Sigmoid colon (tissue), 7 donors: ENCODE results near the gene HNRNPA3. TPM values are rescaled to one million over a fixed set of nuclear protein-coding genes. Genes with fewer than 3 reads are reported as not detected.
"Not testable (repeated sequence)": the region's sequence is repeated elsewhere in the genome, so short reads cannot be mapped to it uniquely, and the experiment has no call there.

Source experiments
- DNase-seq: peaks from one replicate; pipeline ENCODE4 v3.0.0-alpha.2; 2019
- H3K27ac ChIP-seq, 4 donors: fragments of 200-600 bp; sonication (generic); one replicate each; pipeline ENCODE4 v1.5.1; 2016 to 2019; ENCODE audit warnings: mild to moderate bottlenecking in 1 of 4
- H3K27me3 ChIP-seq, 3 donors: fragments of 200-600 bp; sonication (generic); one replicate each; pipeline ENCODE4 v1.5.1; 2019; ENCODE audit warnings: mild to moderate bottlenecking in 1 of 3
- H3K36me3 ChIP-seq, 4 donors: fragments of 200-600 bp; sonication (generic); one replicate each; pipeline ENCODE4 v1.5.1; 2016 to 2019
- H3K4me1 ChIP-seq, 4 donors: fragments of 200-600 bp; sonication (generic); one replicate each; pipeline ENCODE4 v1.5.1; 2017 to 2019
- H3K4me3 ChIP-seq, 4 donors: fragments of 200-600 bp; sonication (generic); one replicate each; pipeline ENCODE4 v1.5.1; 2017 to 2019; ENCODE audit warnings: mild to moderate bottlenecking in 2 of 4, moderate library complexity in 1 of 4
- H3K9me3 ChIP-seq, 4 donors: fragments of 200-600 bp in 3 of 4; sonication (generic) in 3 of 4; one replicate each; pipeline versions ENCODE4 v1.5.1 to v1.6.1; 2013 to 2019
- EP300 ChIP-seq, 4 donors: sonication (generic); formaldehyde crosslinking; IDR thresholded peaks; one replicate each; pipeline ENCODE4 v1.6.1; 2017; ENCODE audit warnings: antibody characterized with exemption in 4 of 4
- POLR2A ChIP-seq, 2 donors: fragments of 450-650 bp; IDR thresholded peaks; one replicate each; pipeline ENCODE4 v1.6.1; 2016; ENCODE audit warnings: antibody characterized with exemption in 2 of 2, mild to moderate bottlenecking in 2 of 2, moderate library complexity in 2 of 2
- POLR2AphosphoS5 ChIP-seq, 4 donors: sonication (generic); formaldehyde crosslinking; IDR thresholded peaks; one replicate each; pipeline ENCODE4 v1.6.1; 2017; ENCODE audit warnings: antibody characterized with exemption in 4 of 4
- WGBS, 2 donors: extraction: QIAGEN DNeasy Blood & Tissue Kit; methylation state at CpG; one replicate each; pipeline ENCODE4 v1.1.7; 2013; 5-methylcytosine and 5-hydroxymethylcytosine counted together
- intact Hi-C: fragments of 100-400 bp; cut with DNase I; formaldehyde crosslinking; loops from one replicate; pipeline ENCODE4 v1.15.1; 2023
- polyA plus RNA-seq, 3 donors: library from polyadenylated mRNA; stranded (reverse); fragments of 200-250 nt; gene quantifications; one replicate each; pipeline ENCODE4 v1.2.3, GENCODE V29; 2013
- total RNA-seq, 4 donors: library from RNA; depleted of rRNA; stranded (reverse); fragments of >200 nt; gene quantifications; one replicate each; pipeline ENCODE4 v1.1.0, GENCODE V29; 2016
- TF ChIP-seq, protein P1 (sequence below), 4 experiments: fragments of 450-650 bp in 3 of 4; fragments of 200-600 bp in 1 of 4; IDR thresholded peaks; one replicate each; pipeline ENCODE4 v1.5.1; 2016 to 2019; ENCODE audit warnings: antibody characterized with exemption in 4 of 4, mild to moderate bottlenecking in 3 of 4, moderate library complexity in 2 of 4
- donor health status: healthy with polysubstance abuse.
- donor health status: Bipolar disorder and iron deficiency.
- donor health status: healthy.

Gene HNRNPA3
- total and polyA plus RNA-seq, 7 donors: 69.2 to 261 (median 82.1) TPM

DNA sequence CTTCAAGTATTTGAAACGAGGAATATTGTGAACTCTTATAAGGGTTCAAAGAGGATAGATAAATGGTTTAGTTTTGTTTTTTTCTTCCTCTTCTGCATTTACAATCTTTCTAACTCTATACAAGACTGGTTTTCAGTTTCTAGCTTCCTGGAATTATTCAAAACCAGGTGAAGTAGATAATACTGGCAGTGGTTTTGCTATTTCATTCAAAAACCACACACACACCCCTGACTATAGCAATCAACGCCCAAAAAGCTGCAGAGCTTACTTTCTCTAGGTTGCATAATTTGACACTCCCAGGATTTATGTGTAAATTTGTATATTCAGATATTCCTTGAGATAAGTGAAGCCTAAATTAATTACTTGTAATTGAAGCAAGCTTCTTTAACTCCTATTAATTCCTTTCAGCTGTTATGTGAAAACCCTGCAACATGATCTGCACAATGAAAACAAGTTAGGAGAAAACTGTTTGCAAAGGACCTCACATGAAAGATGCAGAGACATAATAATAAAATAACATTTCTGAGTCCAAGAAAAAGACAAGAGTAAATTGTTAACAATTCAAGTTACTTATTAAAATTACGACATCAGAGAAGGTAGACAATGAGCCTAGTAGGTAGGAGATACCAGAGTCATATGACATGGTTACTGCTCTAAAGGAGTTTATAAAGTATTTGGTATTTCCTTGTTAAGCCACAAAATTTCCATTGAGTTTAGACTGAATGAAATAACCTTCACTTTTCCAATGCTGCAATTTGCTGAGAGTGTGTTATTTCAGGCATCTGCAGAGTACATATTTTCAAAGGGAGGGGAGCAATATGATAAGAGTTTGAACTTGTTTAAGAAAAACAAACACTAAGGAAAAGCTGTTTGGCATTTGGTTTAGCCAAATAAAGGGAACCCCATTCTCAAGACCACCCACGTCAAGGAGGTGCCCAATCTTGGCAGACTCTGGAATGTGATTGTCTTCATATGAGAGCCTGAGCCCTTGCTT is 53.5 kb downstream of the HNRNPA3 start:
- Histone ChIP-seq H3K27ac (peak overlapping the region; percentile 90 to 100 (median 100)), H3K4me1 (peaks cover 0 to 24% (median 21%) of the 10 kb centered on the region in 4 donors), H3K4me3 (peak overlapping the region; percentile 86 to 99 (median 99)), H3K9me3 (no peaks in the 10 kb centered on the region), H3K36me3 (no peaks in the 10 kb centered on the region), H3K27me3 (no peaks in the 10 kb centered on the region)
- intact Hi-C loops: loop anchor here (1.0 to 2.0 kb wide), 2 partner anchors 29 to 54 kb away; partner anchors contain the start of gene HNRNPA3
- TF ChIP-seq POLR2AphosphoS5 (IDR thresholded peaks at IDR 0.05): no peak
- no peak for TF ChIP-seq EP300 (IDR thresholded peaks at IDR 0.05)
- TF ChIP-seq, protein P1, sequence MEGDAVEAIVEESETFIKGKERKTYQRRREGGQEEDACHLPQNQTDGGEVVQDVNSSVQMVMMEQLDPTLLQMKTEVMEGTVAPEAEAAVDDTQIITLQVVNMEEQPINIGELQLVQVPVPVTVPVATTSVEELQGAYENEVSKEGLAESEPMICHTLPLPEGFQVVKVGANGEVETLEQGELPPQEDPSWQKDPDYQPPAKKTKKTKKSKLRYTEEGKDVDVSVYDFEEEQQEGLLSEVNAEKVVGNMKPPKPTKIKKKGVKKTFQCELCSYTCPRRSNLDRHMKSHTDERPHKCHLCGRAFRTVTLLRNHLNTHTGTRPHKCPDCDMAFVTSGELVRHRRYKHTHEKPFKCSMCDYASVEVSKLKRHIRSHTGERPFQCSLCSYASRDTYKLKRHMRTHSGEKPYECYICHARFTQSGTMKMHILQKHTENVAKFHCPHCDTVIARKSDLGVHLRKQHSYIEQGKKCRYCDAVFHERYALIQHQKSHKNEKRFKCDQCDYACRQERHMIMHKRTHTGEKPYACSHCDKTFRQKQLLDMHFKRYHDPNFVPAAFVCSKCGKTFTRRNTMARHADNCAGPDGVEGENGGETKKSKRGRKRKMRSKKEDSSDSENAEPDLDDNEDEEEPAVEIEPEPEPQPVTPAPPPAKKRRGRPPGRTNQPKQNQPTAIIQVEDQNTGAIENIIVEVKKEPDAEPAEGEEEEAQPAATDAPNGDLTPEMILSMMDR (IDR thresholded peaks at IDR 0.05): no peak
- TF ChIP-seq POLR2A (IDR thresholded peaks at IDR 0.05): no peak
- DNase-seq: no peak
- 4 to 19% methylated on average over 4 of the region's 4 CpGs for WGBS, 2 donors

DNA sequence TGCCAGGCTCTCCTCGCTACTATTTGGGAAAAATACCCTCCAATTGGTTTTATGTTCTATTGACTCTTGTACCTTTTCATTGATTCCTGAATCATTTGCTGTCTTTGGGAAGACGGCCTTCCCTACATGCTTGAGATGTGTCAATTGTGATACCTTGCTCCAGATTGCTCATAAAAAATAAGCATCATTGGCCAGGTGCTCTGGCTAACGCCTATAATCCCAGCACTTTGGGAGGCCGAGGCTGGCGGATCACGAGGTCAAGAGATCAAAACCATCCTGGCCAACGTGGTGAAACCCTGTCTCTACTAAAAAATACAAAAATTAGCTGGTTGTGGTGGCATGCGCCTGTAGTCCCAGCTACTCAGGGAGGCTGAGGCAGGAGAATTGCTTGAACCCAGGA is 54.4 kb downstream of the HNRNPA3 start:
- intact Hi-C loops, H3K4me3 ChIP-seq, H3K9me3 ChIP-seq, H3K27me3 ChIP-seq, H3K36me3 ChIP-seq, DNase-seq: not testable (repeated sequence)
- 60 to 84% methylated on average over 8 of the region's 8 CpGs for WGBS, 2 donors
- Histone ChIP-seq H3K27ac (peak overlapping the region in 2 of 4 donors; percentile 90 to 100), H3K4me1 (peaks cover 0 to 15% (median 13%) of the 10 kb centered on the region in 4 donors)

DNA sequence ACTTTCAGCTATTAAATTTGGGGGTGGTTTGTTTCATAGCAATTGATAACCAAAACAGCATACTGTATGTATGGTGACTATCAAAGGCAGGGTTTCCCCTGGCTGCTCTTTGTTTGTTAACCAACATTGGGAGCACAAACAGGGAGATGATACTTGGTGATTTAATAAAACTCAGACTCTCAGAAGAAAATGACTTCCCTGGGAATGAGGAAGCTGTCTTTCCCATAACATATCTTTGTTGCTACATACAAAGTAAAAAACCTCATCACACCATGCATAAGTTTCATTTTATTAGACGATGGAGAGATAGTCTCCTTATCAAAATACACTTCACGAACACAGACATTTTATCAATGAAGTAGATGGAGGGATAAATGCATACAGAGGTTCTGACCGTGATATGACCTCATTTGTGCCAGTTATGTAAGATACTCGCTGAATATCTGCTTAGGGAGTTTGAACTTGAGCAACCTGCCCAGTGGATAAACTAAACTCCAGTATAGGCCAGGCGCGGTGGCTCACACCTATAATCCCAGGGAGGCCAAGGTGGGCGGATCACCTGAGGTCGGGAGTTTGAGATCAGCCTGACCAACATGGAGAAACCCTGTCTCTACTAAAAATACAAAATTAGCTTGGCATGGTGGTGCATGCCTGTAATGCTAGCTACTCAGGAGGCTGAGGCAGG is 55.7 kb downstream of the HNRNPA3 start:
- WGBS, 2 donors: 93% methylated on average over 8 of the region's 8 CpGs
- TF ChIP-seq POLR2AphosphoS5 (IDR thresholded peaks at IDR 0.05) (no peak), POLR2A (IDR thresholded peaks at IDR 0.05) (no peak), EP300 (IDR thresholded peaks at IDR 0.05) (no peak)
- TF ChIP-seq, protein P1 (IDR thresholded peaks at IDR 0.05): no peak
- H3K4me1 ChIP-seq: peaks cover 0 to 13% (median 13%) of the 10 kb centered on the region in 4 donors
- H3K27ac ChIP-seq: no peak overlapping the region
- H3K9me3 ChIP-seq: no peaks in the 10 kb centered on the region
- H3K4me3 ChIP-seq: no peak overlapping the region
- H3K27me3 ChIP-seq: no peaks in the 10 kb centered on the region
- H3K36me3 ChIP-seq: no peaks in the 10 kb centered on the region
- intact Hi-C loops: no loop called here
- DNase-seq: no peak

DNA sequence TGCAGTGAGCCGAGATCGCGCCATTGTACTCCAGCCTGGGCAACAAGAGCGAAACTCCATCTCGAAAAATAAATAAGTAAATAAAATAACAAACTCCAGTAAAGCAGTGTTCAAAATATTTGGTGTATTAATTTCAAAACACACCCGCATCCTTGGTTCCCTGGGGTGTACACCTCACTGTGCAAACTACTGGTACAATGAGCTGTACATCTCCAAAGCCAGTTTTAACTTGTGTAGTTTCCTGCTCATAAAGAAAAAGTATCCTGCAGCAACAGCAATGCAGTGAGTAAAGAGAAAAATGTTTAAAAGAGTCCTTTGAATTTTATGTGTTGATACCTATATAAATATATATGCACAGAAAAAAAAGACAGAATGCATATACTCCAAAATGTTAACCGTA is 56.3 kb downstream of the HNRNPA3 start:
- H3K27ac ChIP-seq: no peak overlapping the region
- peaks cover 0 to 13% (median 13%) of the 10 kb centered on the region in 4 donors for H3K4me1 ChIP-seq
- no peak for TF ChIP-seq POLR2A (IDR thresholded peaks at IDR 0.05)
- TF ChIP-seq, protein P1 (IDR thresholded peaks at IDR 0.05): no peak
- H3K4me3 ChIP-seq: no peak overlapping the region
- no peak for DNase-seq
- no peaks in the 10 kb centered on the region for H3K9me3 ChIP-seq
- intact Hi-C loops: no loop called here
- H3K36me3 ChIP-seq: no peaks in the 10 kb centered on the region
- 94 to 97% methylated on average over 7 of the region's 7 CpGs for WGBS, 2 donors
- H3K27me3 ChIP-seq: no peaks in the 10 kb centered on the region

DNA sequence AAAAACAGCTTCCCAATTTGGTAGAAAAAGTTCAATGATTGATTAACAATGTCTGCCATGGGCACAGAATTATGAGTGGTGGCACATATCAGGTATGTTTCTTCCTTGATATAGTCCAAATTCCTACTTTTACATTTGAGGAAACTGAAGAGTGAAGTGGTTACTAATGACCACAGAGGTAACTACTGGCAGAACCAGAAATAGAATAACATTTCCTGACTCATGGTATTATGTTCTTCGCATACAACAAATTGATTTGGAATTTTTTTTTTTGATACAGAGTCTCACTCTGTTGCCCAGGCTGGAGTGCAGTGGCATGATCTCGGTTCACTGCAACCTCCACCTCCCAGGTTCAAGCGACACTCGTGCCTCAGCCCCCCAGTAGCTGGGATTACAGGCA is 57.9 kb downstream of the HNRNPA3 start:
- no peak overlapping the region for H3K27ac ChIP-seq
- H3K36me3 ChIP-seq: no peaks in the 10 kb centered on the region
- H3K4me1 ChIP-seq: peaks cover 0 to 27% (median 19%) of the 10 kb centered on the region in 4 donors
- TF ChIP-seq EP300 (IDR thresholded peaks at IDR 0.05): no peak
- TF ChIP-seq, protein P1 (IDR thresholded peaks at IDR 0.05): no peak
- no peak for TF ChIP-seq POLR2A (IDR thresholded peaks at IDR 0.05)
- TF ChIP-seq POLR2AphosphoS5 (IDR thresholded peaks at IDR 0.05): no peak
- DNase-seq: no peak
- H3K9me3 ChIP-seq: no peaks in the 10 kb centered on the region
- WGBS, 2 donors: 94 to 97% methylated on average over 4 of the region's 4 CpGs
- no peaks in the 10 kb centered on the region for H3K27me3 ChIP-seq
- intact Hi-C loops: no loop called here
- H3K4me3 ChIP-seq: no peak overlapping the region
